ENCODE measurements around the gene RNU4-1.
"Not testable (repeated sequence)": the region's sequence is repeated elsewhere in the genome, so short reads cannot be mapped to it uniquely, and the experiment has no call there.

RNU4-1 gene

GRCh38 chr12:120246705-120247104 is 46.3 kb downstream of the RNU4-1 start:
- 98 to 100% methylated on average over 4 to 5 of the region's 5 CpGs for WGBS, 2 experiments (ENCODE audit: insufficient coverage in 2 of 2)
- not testable (repeated sequence) for H3K9me3 ChIP-seq (ENCODE audit: control insufficient read depth, low read length); H3K27ac ChIP-seq (ENCODE audit: low read depth, low read length, severe bottlenecking); H3K4me3 ChIP-seq (ENCODE audit: extremely low read depth, insufficient read depth, low read length, poor library complexity, severe bottlenecking)
- Histone ChIP-seq H3K36me3 (ENCODE audit: control insufficient read depth, insufficient read depth, low read length) (peaks cover 36% of the 10 kb centered on the region), H3K4me1 (ENCODE audit: control insufficient read depth, insufficient read depth, low read length, poor library complexity, severe bottlenecking) (peaks cover 68% of the 10 kb centered on the region)

Data from mesodermal cell (in vitro differentiated cells).